CD4-positive, CD25-positive, alpha-beta regulatory T cell (primary cell): ENCODE measurements around the gene ALG14. TPM values are rescaled to one million over a fixed set of nuclear protein-coding genes. Genes with fewer than 3 reads are reported as not detected.
A peak's percentile ranks its signal among the peaks of the same experiment; 100 is the strongest.

Experiments used
- ATAC-seq, 2 donors: fragments of 150-1000 bp; cut with Tn5 transposase; one replicate each; pipeline ENCODE4 v1.10.0; 2021; ENCODE audit warnings: low read depth in 2 of 2, moderate number of reproducible peaks in 2 of 2, moderate library complexity in 1 of 2
- DNase-seq, 3 donors: peaks; one replicate each; pipeline versions ENCODE4 v3.0.0 to v3.0.0-alpha.2; 2012 to 2022; ENCODE audit warnings: mixed read lengths in 1 of 3
- H3K27ac ChIP-seq: one replicate; pipeline ENCODE4 v1.7.0; 2013; ENCODE audit warnings: mild to moderate bottlenecking, low read length; ENCODE audit not compliant: insufficient read depth, poor library complexity, severe bottlenecking
- H3K27me3 ChIP-seq: one replicate; pipeline ENCODE4 v1.7.0; 2013; ENCODE audit warnings: low read length; ENCODE audit not compliant: control insufficient read depth, insufficient read depth
- H3K36me3 ChIP-seq: one replicate; pipeline ENCODE4 v1.7.0; 2013; ENCODE audit warnings: mild to moderate bottlenecking, low read length, moderate library complexity; ENCODE audit not compliant: control insufficient read depth, insufficient read depth
- H3K4me1 ChIP-seq: 2 replicates; pipeline ENCODE4 v1.7.0; 2013; ENCODE audit warnings: mild to moderate bottlenecking, low read length; ENCODE audit not compliant: insufficient read depth, control insufficient read depth, poor library complexity, severe bottlenecking
- H3K4me3 ChIP-seq: one replicate; pipeline ENCODE4 v1.7.0; 2013; ENCODE audit warnings: low read depth, mild to moderate bottlenecking, low read length, moderate library complexity
- H3K9me3 ChIP-seq, 2 experiments: 1 replicate in 1 of 2; 2 replicates in 1 of 2; pipeline ENCODE4 v1.7.0; 2013; ENCODE audit warnings: low read length in 2 of 2, mild to moderate bottlenecking in 1 of 2, moderate library complexity in 1 of 2; ENCODE audit not compliant: control insufficient read depth in 2 of 2
- H3K27ac Mint-ChIP-seq, 3 donors: one replicate each; pipeline ENCODE4 v1.8.0; 2020 to 2022; ENCODE audit warnings: mild to moderate bottlenecking in 3 of 3, mixed read lengths in 3 of 3, moderate library complexity in 2 of 3
- H3K27me3 Mint-ChIP-seq: one replicate; pipeline ENCODE4 v1.8.0; 2022; ENCODE audit warnings: mild to moderate bottlenecking, mixed read lengths
- H3K36me3 Mint-ChIP-seq: one replicate; pipeline ENCODE4 v1.8.0; 2020; ENCODE audit warnings: mixed read lengths
- H3K4me1 Mint-ChIP-seq, 4 donors: one replicate each; pipeline ENCODE4 v1.8.0; 2020 to 2022; ENCODE audit warnings: mixed read lengths in 4 of 4, mild to moderate bottlenecking in 1 of 4
- H3K4me3 Mint-ChIP-seq, 4 donors: one replicate each; pipeline ENCODE4 v1.8.0; 2020 to 2022; ENCODE audit warnings: mild to moderate bottlenecking in 4 of 4, mixed read lengths in 4 of 4, moderate library complexity in 3 of 4
- H3K9me3 Mint-ChIP-seq, 7 donors: one replicate each; pipeline ENCODE4 v1.8.0; 2020 to 2022; ENCODE audit warnings: mixed read lengths in 7 of 7, mild to moderate bottlenecking in 3 of 7, moderate library complexity in 2 of 7
- polyA plus RNA-seq, 4 donors: library from polyadenylated mRNA; unstranded; fragments of 300-500 nt; fragmentation: Illumina TruSeq; gene quantifications; one replicate each; pipeline ENCODE4 v1.2.3, GENCODE V29; 2021
- total RNA-seq: library from RNA; stranded (reverse); gene quantifications from one replicate; pipeline ENCODE4 v1.2.3, GENCODE V29; 2022

Gene ALG14
- total and polyA plus RNA-seq, 5 donors from 2014 or later = 1.2 to 11.0 (median 5.7) TPM

DNA sequence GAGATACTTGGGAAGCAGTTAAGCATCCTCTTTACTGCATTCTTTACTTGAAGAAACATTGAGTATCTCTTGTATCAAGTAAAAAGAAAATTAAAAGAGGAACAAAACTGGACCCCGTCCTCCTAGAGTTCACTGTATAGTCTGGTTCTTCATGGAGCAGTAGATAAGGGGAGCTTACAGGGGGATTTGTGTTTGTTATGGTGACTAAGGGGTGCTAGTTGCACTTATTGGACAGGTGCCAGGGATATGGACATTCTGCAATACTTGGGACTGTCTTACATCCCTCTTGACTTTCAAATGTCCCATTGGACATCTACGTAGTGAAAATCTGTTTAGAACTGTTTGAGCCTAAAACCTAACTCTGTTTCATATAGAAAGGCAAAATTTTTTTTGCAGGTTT lies 67.2 kb downstream of the ALG14 start:
- no peaks in the 10 kb centered on the region for H3K27me3 ChIP-seq
- H3K4me1 ChIP-seq = no peaks in the 10 kb centered on the region
- no peaks in the 10 kb centered on the region for H3K9me3 ChIP-seq
- H3K27me3 Mint-ChIP-seq = no peaks in the 10 kb centered on the region
- no peak overlapping the region for H3K4me3 Mint-ChIP-seq
- no peak overlapping the region for H3K27ac ChIP-seq
- no peak for DNase-seq
- no peak overlapping the region for H3K4me3 ChIP-seq
- H3K27ac Mint-ChIP-seq = no peak overlapping the region
- no peaks in the 10 kb centered on the region for H3K9me3 Mint-ChIP-seq
- ATAC-seq = no peak
- peaks cover 2% of the 10 kb centered on the region for H3K36me3 Mint-ChIP-seq
- H3K36me3 ChIP-seq = no peaks in the 10 kb centered on the region
- no peaks in the 10 kb centered on the region for H3K4me1 Mint-ChIP-seq

DNA sequence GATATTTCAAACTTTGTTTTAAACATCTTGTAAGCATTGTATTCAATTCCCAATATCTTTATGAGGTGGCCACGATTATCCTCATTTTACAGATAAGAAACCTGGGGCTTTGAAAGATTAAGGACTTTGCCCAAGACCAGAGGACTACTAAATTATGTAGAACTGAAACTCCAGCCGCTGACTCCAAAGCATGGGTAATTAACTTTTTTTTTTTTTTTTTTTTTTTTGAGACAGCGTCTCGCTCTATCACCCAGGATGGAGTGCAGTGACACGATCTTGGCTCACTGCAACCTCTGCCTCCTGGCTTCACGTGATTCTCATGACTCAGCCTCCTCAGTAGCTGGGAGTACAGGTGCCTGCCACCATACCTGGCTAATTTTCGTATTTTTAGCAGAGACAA lies 68.7 kb downstream of the ALG14 start:
- no peaks in the 10 kb centered on the region for H3K9me3 Mint-ChIP-seq
- no peaks in the 10 kb centered on the region for H3K4me1 ChIP-seq
- peaks cover 6% of the 10 kb centered on the region for H3K36me3 Mint-ChIP-seq
- H3K9me3 ChIP-seq = no peaks in the 10 kb centered on the region
- H3K4me3 ChIP-seq = no peak overlapping the region
- H3K27me3 ChIP-seq = no peaks in the 10 kb centered on the region
- no peak overlapping the region for H3K4me3 Mint-ChIP-seq
- H3K27me3 Mint-ChIP-seq = no peaks in the 10 kb centered on the region
- no peak overlapping the region for H3K27ac ChIP-seq
- DNase-seq (no peak), ATAC-seq (no peak)
- no peaks in the 10 kb centered on the region for H3K36me3 ChIP-seq
- H3K4me1 Mint-ChIP-seq = no peaks in the 10 kb centered on the region
- H3K27ac Mint-ChIP-seq = no peak overlapping the region

- DNase-seq = no peak
- H3K4me3 ChIP-seq = no peak overlapping the region
- no peaks in the 10 kb centered on the region for H3K27me3 Mint-ChIP-seq
- no peaks in the 10 kb centered on the region for H3K9me3 ChIP-seq
- H3K36me3 ChIP-seq = no peaks in the 10 kb centered on the region
- H3K4me3 Mint-ChIP-seq = no peak overlapping the region
- no peaks in the 10 kb centered on the region for H3K9me3 Mint-ChIP-seq
- H3K27ac Mint-ChIP-seq = no peak overlapping the region
- H3K4me1 Mint-ChIP-seq = no peaks in the 10 kb centered on the region
- H3K36me3 Mint-ChIP-seq = peaks cover 6% of the 10 kb centered on the region
- no peaks in the 10 kb centered on the region for H3K4me1 ChIP-seq
- H3K27me3 ChIP-seq = no peaks in the 10 kb centered on the region
- H3K27ac ChIP-seq = no peak overlapping the region
- no peak for ATAC-seq
Measured at GRCh38 chr1:95003433-95003738, 69.4 kb downstream of the ALG14 start.

- peaks cover 6% of the 10 kb centered on the region for H3K36me3 Mint-ChIP-seq
- H3K4me1 Mint-ChIP-seq = no peaks in the 10 kb centered on the region
- H3K4me3 Mint-ChIP-seq = no peak overlapping the region
- no peaks in the 10 kb centered on the region for H3K27me3 Mint-ChIP-seq
- Histone ChIP-seq H3K4me3 (no peak overlapping the region), H3K27me3 (no peaks in the 10 kb centered on the region), H3K36me3 (no peaks in the 10 kb centered on the region), H3K9me3 (no peaks in the 10 kb centered on the region), H3K4me1 (no peaks in the 10 kb centered on the region), H3K27ac (no peak overlapping the region)
- no peak for ATAC-seq
- H3K9me3 Mint-ChIP-seq = no peaks in the 10 kb centered on the region
- no peak for DNase-seq
- no peak overlapping the region for H3K27ac Mint-ChIP-seq
Measured at GRCh38 chr1:95002540-95003432, 70.0 kb downstream of the ALG14 start.

- no peak overlapping the region for H3K4me3 Mint-ChIP-seq
- no peaks in the 10 kb centered on the region for H3K9me3 ChIP-seq
- no peaks in the 10 kb centered on the region for H3K9me3 Mint-ChIP-seq
- no peaks in the 10 kb centered on the region for H3K27me3 Mint-ChIP-seq
- H3K27me3 ChIP-seq = no peaks in the 10 kb centered on the region
- H3K27ac ChIP-seq = no peak overlapping the region
- H3K4me1 Mint-ChIP-seq = no peaks in the 10 kb centered on the region
- H3K27ac Mint-ChIP-seq = no peak overlapping the region
- ATAC-seq (no peak), DNase-seq (no peak)
- no peaks in the 10 kb centered on the region for H3K4me1 ChIP-seq
- H3K36me3 Mint-ChIP-seq = peaks cover 6% of the 10 kb centered on the region
- H3K4me3 ChIP-seq = no peak overlapping the region
- H3K36me3 ChIP-seq = no peaks in the 10 kb centered on the region
Measured at GRCh38 chr1:95002164-95002539, 70.6 kb downstream of the ALG14 start.

DNA sequence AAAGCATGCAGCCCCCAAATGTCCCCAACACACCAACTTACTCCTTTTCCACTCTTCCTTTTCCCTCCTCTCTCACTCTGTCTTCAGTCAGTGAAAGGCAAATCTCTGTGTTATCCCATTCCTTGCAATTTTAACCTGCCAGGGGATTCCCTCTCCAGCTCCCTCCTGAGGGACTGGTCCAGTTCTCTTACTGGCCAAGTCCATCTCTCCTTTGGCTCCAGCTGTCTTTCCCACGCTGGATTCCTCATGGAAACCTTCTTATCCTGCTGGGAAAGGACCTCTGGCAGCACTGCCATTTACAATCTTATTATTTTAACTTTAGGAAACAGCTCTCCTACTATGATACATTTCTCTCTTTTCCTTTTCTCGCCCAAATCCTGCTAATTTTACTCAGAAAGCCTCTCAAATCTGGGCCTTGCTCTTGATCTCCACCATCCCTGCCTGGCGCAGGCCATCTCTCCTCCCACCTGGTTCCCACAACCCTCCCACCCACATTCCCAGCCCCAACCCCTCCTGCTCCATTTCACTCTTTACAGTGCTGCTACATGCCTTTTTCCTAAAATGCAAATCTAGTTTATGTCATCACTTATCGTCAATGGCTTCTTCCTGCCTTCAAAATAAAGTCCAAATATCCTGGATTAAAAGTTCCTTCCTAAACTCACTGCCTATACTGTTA lies 73.2 kb downstream of the ALG14 start:
- Histone ChIP-seq H3K4me1 (no peaks in the 10 kb centered on the region), H3K36me3 (no peaks in the 10 kb centered on the region), H3K27ac (no peak overlapping the region), H3K9me3 (no peaks in the 10 kb centered on the region), H3K4me3 (no peak overlapping the region), H3K27me3 (no peaks in the 10 kb centered on the region)
- no peak overlapping the region for H3K4me3 Mint-ChIP-seq
- H3K27ac Mint-ChIP-seq = peak overlapping the region in 2 of 3 donors; percentile 14 to 56
- ATAC-seq (no peak), DNase-seq (no peak)
- H3K27me3 Mint-ChIP-seq = no peaks in the 10 kb centered on the region
- peaks cover 0 to 5% (median 2%) of the 10 kb centered on the region in 4 donors for H3K4me1 Mint-ChIP-seq
- no peaks in the 10 kb centered on the region for H3K9me3 Mint-ChIP-seq
- H3K36me3 Mint-ChIP-seq = peaks cover 6% of the 10 kb centered on the region

DNA sequence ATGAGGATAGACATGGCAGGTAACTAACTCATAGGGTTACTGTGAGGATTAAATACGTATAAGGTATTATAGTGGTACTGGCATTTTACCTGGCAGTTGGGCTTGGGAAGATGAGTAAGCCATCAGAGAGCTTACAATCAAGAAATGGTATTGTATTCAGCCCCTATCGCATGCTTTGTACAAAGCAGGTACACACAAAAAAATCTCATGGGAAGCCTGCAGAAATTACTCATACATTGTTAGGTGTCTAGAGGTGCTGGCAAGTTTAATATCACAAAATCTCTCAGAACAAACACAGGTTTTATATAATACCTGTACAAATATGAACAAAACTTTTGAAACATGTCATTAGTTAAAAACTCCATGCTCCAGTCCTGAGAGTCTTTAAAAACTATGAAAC lies 74.0 kb downstream of the ALG14 start:
- no peaks in the 10 kb centered on the region for H3K9me3 ChIP-seq
- H3K36me3 ChIP-seq = no peaks in the 10 kb centered on the region
- H3K4me3 ChIP-seq = no peak overlapping the region
- H3K27ac Mint-ChIP-seq = no peak overlapping the region
- no peak for DNase-seq
- H3K4me1 Mint-ChIP-seq = peaks cover 0 to 7% (median 2%) of the 10 kb centered on the region in 4 donors
- H3K36me3 Mint-ChIP-seq = peaks cover 6% of the 10 kb centered on the region
- no peak overlapping the region for H3K4me3 Mint-ChIP-seq
- no peaks in the 10 kb centered on the region for H3K4me1 ChIP-seq
- H3K27me3 ChIP-seq = no peaks in the 10 kb centered on the region
- no peaks in the 10 kb centered on the region for H3K27me3 Mint-ChIP-seq
- no peak overlapping the region for H3K27ac ChIP-seq
- no peaks in the 10 kb centered on the region for H3K9me3 Mint-ChIP-seq
- ATAC-seq = no peak

DNA sequence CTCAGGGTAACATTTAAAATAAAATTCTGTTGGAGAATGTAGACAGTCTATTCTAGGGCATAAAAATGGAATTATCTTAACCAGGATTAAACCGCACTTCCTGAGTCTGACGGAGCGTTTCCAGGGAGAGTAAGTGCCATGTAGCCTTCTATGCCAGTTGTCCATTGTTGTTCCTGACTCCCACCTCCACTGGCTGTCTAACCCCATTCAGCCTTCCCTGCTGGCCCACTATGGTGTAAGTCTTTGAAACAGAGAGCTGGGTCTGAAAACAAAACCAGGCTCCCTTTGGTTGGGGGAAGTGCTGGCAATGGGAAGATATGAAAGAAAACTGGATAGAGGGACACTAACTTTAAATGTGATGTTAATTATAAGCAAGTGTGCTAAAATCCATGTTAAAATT lies 74.6 kb downstream of the ALG14 start:
- Mint-ChIP-seq H3K4me3 (no peak overlapping the region), H3K4me1 (peaks cover 0 to 7% (median 2%) of the 10 kb centered on the region in 4 donors), H3K27ac (no peak overlapping the region), H3K9me3 (no peaks in the 10 kb centered on the region), H3K27me3 (no peaks in the 10 kb centered on the region), H3K36me3 (peaks cover 6% of the 10 kb centered on the region)
- no peaks in the 10 kb centered on the region for H3K27me3 ChIP-seq
- ATAC-seq (no peak), DNase-seq (no peak)
- no peak overlapping the region for H3K27ac ChIP-seq
- H3K9me3 ChIP-seq = no peaks in the 10 kb centered on the region
- no peaks in the 10 kb centered on the region for H3K4me1 ChIP-seq
- no peaks in the 10 kb centered on the region for H3K36me3 ChIP-seq
- H3K4me3 ChIP-seq = no peak overlapping the region
